Measurements from ENCODE around the gene ZFYVE27.

- TF ChIP-seq, protein P1, sequence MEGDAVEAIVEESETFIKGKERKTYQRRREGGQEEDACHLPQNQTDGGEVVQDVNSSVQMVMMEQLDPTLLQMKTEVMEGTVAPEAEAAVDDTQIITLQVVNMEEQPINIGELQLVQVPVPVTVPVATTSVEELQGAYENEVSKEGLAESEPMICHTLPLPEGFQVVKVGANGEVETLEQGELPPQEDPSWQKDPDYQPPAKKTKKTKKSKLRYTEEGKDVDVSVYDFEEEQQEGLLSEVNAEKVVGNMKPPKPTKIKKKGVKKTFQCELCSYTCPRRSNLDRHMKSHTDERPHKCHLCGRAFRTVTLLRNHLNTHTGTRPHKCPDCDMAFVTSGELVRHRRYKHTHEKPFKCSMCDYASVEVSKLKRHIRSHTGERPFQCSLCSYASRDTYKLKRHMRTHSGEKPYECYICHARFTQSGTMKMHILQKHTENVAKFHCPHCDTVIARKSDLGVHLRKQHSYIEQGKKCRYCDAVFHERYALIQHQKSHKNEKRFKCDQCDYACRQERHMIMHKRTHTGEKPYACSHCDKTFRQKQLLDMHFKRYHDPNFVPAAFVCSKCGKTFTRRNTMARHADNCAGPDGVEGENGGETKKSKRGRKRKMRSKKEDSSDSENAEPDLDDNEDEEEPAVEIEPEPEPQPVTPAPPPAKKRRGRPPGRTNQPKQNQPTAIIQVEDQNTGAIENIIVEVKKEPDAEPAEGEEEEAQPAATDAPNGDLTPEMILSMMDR (IDR thresholded peaks at IDR 0.05), result no peak
- TF ChIP-seq POLR2A (IDR thresholded peaks at IDR 0.05), result no peak
These were observed 40.2 kb downstream of the ZFYVE27 start for GRCh38 chr10:97777143-97777542.

Data from body of pancreas (tissue), 4 donors.